Stimulated activated CD8-positive, alpha-beta memory T cell treated with anti-CD3 and anti-CD28 coated beads, Interleukin-15, amount 100 ng/mL, for 24 hours (primary cell): ENCODE data around the gene MGAT5.

Experiments
- DNase-seq: peaks from one replicate; pipeline ENCODE4 v3.0.0-alpha.2; 2020; ENCODE audit warnings: low read depth

Gene MGAT5

DNA sequence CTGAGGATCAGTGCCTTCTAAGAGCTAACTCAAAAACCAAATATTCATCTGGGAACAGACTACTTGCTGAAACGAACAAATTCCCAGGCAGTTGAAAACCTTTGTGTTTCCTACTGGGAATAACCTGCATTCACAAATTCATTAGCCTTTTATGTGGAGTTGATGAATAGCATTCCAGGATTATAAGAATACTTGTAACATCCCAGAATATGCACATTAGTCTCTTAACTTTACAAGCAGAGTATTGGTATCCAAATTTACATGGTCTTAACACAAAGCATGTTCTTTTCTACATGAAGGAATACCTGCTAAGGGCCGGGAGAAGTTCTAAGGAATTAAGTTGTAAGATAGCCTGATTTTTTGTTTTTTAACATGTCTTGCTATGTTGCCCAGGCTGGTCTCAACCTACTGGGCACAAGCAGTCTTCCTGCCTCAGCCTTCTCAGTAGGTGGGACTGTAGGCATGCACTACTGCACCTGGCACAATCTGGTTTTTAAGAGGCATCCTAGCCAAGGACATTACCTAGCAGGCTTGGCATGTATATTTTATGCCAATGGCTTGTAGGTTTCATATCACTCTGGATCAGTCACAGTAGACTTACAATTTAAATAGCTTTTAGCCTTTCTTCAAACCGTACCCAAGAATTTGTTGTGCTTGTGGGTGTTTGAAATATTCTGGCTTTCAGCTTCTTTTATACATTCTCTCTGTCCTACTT lies 50.7 kb downstream of the MGAT5 start:
- no peak for DNase-seq

- no peak for DNase-seq
These were observed 51.2 kb downstream of the MGAT5 start for GRCh38 chr2:134305109-134305491.

- DNase-seq: no peak
These were observed 52.6 kb downstream of the MGAT5 start for GRCh38 chr2:134306521-134306920.

DNA sequence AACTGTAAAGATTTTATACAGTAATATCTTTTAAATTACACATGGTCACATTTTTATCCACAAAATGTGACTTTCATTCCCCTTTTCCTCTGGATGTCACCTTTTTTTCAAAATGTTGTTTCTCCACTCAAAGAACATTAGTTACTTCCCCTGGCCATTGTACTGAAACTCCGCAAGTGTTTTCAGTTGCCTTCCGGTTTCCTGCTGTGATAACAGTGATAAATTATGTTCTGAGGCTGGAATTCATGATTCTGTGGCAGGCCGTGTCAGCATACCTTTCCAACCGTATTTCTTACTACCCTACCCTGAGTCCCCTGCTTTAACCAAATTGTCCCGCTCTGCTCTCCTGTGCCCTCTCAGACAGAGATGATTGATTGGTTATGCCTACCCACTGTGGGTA lies 53.5 kb downstream of the MGAT5 start:
- DNase-seq: no peak

DNA sequence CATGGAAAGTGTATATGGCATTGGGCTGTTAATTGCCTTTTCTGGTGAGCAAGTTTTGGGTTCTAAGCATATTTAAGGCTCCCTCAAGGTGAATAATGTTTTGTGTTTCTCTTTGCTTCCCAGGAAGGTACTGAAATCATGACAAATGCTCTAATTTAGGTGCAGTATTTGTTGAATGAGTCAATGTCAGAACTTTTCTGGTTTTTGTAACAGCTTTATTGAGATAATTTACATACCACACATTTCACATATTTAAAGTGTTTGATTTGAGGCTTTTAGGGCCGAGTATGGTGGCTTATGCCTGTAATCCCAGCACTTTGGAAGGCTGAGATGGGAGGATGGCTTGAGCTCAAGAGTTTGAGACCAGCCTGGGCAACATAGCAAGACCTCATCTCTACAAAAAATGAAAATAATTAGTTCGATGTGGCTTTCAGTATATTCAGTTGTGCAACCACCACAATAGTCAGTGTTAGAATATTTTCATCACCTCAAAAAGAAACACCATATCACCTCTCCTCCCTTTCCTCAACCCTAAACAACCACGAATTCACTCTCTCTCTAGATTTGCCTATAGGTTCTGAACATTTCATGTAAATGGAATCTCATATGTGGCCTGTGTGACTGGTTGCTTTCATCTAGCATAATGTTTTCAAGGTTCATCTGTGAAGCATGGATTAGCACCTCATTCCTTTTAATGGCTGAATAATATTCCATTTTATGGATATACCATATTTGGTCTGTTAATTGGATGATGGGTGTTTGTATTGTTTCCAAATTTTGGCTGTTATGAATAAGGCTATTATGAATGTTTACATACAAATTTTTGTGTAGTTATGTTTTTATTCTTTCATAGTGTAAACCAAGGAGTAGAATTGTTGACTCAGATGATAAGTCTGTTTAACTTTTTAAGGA lies 54.9 kb downstream of the MGAT5 start:
- DNase-seq: no peak

DNA sequence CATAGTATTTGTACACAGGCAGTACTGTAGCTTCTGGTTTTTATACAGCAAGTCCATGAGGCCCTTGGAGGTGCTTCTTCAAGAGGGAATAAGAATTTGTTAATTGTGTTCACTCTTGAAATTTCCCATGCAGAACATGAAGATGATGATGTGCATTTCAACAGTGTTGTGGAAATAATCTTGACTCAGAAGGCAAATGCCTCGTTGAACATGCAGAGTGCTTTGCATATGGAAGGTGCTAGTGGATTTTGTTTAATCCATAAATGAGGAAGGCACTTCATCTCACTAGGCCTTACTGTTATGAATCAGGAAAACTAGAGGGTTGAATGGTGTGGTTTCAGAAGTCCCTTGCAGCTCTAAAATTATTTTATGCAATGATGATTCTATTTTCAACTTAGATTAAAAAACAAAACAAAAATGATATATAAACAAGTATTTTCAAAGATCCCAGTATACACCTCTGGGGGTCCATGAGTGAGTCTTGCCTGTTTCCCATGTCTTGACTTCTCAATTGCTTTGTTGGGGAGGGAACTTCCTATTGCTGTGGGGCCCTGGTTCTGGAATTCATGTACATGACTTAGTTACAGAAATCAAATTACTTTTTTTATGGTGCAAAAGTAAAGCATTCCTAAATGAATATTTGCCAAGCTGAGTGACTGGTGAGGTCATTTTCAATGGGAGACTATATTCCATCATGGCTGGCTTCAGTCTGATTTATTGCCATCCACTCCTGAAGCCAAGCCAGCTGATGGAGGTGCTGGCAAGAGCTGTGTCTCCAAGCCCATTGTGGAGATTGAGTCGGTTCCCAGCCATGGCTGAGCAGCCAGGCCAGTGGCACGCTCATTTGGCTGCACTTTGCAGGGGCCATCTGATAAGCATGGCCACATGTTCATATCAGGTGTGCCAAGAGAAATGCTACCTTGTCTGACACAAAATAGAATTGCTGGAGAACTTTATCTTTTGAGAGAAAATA lies 56.5 kb downstream of the MGAT5 start:
- no peak for DNase-seq

GRCh38 chr2:134312482-134312881 lies 58.6 kb downstream of the MGAT5 start:
- DNase-seq: no peak

GRCh38 chr2:134314202-134314601 lies 60.3 kb downstream of the MGAT5 start:
- DNase-seq: no peak

DNA sequence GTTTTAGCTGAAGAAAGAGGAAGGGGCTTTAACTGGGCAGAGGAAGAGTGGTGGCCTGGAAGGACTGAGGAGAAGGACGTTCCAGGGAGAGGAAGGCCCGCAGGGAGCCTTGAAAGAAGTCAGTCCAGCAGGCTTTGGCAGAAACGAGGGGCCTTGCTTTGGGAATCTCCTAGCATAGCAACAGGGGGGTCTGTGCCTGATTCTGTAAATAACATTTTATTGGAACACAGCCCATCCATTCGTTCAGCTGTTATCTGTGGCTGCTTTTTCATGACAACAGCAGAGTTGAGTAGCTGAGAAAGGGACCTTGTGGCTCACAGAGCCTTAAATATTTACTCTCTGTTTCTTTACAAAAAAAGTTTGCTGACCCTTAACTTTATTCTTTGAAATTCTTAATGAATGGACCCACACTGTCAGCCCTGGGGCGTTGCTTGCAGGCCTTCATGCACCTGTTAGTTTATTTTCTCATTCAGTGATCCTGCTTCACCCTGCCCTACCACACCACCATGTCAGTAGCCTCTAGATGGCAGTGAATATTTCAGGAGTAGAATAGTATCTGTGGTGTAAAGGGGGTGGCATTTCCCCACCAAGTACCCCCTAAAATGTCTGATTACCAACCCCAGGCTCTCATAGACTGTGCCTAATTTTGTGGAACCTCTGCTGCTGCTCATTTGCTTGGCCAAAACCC lies 61.0 kb downstream of the MGAT5 start:
- no peak for DNase-seq

DNA sequence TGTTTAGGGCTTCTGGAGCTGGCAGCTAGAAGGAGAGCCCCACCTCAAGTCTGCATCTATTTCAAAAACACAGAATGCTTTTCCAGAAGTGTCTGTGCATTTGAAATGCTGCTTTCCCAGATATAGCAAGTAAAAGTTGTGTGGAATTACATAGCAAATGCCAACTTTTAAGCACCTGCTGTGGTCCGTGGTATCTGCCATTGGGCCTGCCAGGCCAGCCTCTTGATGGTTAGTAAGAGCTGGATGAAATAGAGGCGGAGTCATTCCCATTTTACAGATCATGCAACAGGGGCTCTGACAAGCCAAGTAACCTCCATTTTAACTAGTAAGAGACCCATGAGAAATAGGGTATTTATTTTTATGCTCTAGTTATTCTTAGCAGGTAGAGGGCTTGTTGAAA lies 61.6 kb downstream of the MGAT5 start:
- DNase-seq: no peak

- DNase-seq: no peak
These were observed 65.9 kb downstream of the MGAT5 start for GRCh38 chr2:134319596-134320254.

GRCh38 chr2:134320930-134321329 lies 67.1 kb downstream of the MGAT5 start:
- no peak for DNase-seq

GRCh38 chr2:134323777-134324176 lies 69.9 kb downstream of the MGAT5 start:
- no peak for DNase-seq

- no peak for DNase-seq
These were observed 70.6 kb downstream of the MGAT5 start for GRCh38 chr2:134324430-134324829.

DNA sequence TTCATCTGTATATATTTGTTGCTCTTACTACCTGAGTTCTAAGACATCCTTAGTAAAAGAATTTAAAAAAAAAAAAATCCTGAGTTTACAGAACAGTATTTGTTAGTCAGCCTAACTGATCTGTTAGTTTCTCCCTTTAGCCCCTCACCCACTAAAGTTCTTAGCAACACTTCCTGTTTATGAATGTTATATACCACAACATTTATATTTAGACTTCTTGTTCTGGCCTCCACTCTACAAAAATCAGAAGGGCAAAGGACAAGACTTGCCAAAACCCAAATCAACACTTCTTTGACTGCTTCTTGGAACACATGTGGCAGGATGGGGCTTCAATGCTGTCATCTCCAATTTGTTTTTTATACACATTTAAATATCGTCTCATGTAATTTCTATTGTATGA lies 71.1 kb downstream of the MGAT5 start:
- no peak for DNase-seq

GRCh38 chr2:134325696-134326095 lies 71.8 kb downstream of the MGAT5 start:
- no peak for DNase-seq

- DNase-seq: no peak
These were observed 73.5 kb downstream of the MGAT5 start for GRCh38 chr2:134327367-134327766.

GRCh38 chr2:134331081-134331480 lies 77.2 kb downstream of the MGAT5 start:
- DNase-seq: no peak

DNA sequence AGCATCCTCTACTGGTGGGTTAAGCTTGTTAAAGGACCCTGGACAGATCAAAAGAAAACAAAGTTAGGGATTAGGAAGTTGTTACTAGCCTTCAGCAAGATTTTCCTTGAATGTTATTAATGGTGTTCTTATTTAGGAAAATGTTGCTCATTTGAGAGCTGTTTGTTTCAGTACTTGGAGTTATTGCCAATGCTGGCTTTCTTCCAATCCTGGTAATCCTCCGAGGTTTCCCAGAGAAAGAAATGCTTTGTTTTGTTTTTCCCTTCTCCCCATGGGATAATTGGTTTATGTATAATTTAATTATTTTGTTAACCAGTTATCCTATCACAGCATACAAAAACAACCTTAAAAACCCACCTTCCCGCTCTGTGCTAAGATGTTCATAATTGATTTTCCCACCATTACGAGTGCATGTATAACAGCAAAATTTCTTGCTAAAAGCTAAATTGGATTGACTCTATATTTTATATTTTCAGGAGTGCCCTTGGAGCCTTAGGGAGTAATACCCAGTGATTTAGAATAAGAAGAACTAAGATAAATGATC lies 79.8 kb downstream of the MGAT5 start:
- DNase-seq: no peak

DNA sequence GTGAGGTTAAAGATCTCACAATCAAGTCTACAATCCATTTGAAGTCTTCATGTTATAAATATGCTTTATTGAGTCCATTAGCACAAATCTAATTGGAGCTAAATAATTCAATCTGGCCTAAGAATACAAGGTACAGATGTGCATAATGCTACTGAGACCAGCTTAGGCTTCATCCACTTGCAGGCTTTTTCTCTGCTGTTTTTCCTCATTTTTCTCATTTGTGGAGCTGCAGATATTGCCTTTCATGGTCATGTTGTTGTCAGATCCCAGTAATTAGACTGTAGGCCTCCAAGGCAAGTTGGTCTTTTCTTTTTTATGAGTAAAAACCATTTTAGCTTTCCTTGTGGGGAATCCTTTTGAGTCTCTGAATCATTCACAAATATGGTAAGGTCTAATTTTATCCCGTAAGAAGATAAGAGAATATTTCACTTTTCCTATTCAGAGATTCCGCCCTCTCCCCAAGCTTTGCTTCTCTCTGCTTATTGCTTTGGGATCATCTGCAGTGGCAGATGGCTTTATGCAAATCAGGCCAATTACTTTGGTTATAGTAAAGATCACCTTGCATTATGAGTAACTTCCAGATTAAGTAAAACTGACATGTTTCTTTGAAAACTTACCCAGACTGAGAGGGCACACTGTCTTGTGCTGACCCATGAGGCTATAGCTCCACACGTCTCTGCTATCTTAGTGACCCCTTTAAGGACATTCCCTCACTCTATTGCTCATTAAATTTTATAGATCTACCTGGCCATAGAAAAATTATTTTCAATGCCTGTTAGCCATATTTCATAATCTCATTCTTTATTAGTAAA lies 80.9 kb downstream of the MGAT5 start:
- DNase-seq: no peak
